ENCODE results near the gene GJB3.

The GJB3 gene

GRCh38 chr1:34827341-34827941, 46.4 kb downstream of the GJB3 start:
- FAIRE-seq: no peak

GRCh38 chr1:34828611-34829010, 47.6 kb downstream of the GJB3 start:
- FAIRE-seq: no peak

GRCh38 chr1:34829250-34829649, 48.2 kb downstream of the GJB3 start:
- FAIRE-seq: no peak

GRCh38 chr1:34831721-34832246, 50.8 kb downstream of the GJB3 start:
- FAIRE-seq: no peak

GRCh38 chr1:34833711-34834110, 52.7 kb downstream of the GJB3 start:
- FAIRE-seq: no peak
